Ureter (tissue), 1 donor: ENCODE measurements around the gene VAMP4. TPM values are rescaled to one million over a fixed set of nuclear protein-coding genes. Genes with fewer than 3 reads are reported as not detected.
"Not testable (repeated sequence)": the region's sequence is repeated elsewhere in the genome, so short reads cannot be mapped to it uniquely, and the experiment has no call there.

ENCODE experiments used
- DNase-seq: peaks from one replicate; pipeline ENCODE4 v3.0.0-alpha.2; 2020; ENCODE audit warnings: low spot score
- total RNA-seq: library from RNA; stranded (reverse); gene quantifications from one replicate; pipeline ENCODE4 v1.2.4, GENCODE V29; 2023
- donor health status: DM: yes; HTN: yes; CAD: no.

The VAMP4 gene
- total RNA-seq, 1 donor from 2014 or later: 16.3 TPM

DNA sequence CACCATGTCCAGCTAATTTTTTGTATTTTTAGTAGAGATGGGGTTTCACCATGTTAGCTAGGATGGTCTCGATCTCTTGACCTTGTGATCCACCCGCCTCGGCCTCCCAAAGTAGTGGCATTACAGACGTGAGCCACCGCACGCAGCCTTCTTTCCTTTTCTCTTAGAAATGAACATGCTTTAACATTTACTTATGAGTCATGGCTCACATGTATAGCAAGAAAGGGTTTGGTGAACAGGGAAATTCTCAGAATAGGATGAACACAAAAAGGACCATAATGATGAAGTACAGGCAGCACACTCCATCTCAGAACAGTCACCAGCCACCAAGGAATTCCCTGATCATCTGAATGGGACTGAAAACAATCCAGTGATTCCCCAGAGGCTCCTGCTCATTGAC lies 9.4 kb upstream of the VAMP4 start:
- no peak for DNase-seq

DNA sequence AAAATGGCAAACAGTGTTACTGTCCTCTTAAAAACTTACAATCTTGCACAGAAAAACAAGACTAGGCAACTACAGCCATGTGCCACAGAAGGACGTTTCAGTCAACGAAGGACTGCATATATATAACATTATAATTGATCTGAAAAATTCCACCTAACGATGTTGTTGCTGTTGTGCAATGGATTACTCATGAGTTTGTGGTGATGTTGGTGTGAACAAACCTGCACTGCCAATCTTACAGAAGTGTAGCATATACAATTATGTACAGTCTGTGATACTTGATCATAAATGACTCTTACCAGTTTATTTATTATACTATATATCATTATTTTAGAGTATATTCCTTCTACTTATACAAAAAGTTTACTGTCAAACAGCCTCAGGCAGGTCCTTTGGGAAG lies 6.8 kb upstream of the VAMP4 start:
- DNase-seq: no peak

DNA sequence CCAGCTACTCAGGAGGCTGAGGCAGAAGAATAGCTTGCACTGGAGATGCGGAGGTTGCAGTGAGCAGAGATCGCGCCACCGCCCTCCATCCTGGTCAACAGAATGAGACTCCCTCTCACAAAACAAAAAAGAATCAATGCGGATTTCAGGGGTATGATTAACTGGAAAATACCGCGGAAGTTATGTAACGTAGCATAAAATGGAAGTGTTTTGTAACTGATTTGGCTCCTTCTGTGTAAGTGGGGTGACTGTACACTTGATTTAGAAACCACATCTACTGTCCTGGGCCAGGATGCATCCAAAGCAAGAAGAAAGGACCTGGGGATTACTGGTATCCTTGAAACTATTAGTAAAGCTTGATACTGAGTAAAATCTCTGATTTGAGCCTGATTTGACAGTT lies 3.1 kb upstream of the VAMP4 start:
- no peak for DNase-seq

DNA sequence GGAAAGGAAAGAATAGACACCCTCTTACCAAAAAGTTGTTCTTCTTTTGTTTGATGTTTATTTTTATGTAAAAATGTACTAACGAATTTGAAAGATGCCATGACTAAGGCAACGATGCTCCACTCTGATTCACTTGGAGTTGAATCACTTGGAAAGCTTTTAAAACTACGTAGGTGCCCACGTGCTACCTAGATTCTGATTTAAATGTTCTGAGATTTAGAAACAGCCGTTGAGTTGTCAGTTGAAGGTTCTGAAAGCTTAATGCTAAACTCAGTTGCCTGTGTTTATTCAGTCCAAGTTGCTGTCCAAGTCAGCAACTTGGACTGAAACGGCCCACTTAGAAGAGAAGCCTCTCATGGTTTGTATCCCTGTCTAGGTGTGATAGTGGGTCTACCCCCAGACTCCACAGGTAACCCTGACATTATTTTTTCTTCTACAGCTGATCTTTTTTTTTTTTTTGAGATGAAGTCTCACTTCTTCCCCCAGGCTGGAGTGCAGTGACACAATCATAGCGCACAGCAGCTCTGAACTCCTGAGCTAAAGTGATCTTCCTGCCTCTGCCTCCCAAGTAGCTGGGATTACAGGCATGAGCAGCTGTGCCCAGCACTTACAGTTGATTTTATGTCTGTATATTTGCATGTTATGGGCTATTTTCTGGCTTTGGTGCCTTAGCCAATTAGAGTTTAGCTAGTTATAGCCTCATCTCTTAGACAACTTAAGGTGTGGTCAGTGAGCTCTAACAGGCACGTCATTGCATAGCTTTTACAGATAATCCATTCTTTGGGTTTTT lies 1.4 kb upstream of the VAMP4 start:
- DNase-seq: no peak

DNA sequence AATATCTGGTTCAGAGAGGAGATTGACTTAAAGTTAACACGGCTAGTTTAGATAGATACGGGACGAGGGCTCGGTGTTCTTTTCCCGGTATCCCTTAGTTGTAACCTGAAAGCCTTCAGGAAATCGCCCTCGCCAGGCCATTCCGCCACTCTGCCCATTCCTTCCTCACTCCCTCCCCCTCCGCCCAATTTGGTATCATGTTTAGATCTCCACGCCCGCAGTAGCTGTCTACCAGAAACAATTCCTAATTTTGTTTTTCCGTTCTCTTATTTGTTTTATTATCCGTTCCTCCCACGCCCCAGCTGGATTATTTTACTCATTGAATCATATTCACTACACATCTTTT lies 685 bp upstream of the VAMP4 start:
- peak; percentile 60 for DNase-seq

DNA sequence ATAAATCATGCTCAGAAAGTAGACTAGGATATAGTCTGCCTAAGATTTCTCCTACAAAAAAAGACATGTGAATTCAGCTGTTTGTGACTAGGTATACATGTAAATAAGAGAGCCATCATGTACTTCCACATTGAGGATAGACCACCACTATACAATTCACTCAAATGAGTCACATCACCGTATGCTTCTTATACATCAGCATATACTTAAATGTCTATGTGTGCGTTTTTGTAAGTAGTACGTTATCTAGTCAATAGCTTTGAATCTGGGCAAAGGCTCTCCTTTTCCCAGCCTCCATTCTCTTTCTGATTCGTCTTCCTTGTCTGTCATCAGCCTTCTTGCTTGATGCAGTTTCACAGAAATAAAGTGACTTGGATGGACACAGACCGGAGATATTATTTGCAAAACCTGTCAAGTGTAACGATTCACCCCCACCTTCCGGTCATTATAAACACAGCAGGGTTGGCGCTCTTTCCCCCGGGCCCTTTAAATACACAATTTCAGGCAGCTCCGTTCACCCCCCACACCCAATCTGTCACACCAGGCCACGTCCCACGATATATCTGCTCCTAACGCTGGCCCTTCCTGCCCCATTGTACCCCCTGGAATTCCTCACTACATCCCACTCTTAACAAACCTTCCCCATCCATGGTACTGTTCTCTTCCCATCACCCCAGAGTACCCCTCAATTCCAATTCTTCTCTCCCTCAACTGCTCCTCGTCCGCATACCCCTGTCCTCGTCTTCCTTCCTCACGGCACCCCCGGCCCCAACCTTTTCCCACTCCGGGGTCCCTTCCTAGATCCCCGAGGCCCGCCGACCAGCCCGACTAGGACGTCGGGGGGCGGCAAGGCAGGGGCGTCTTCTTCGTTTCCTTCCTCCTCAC lies 636 bp downstream of the VAMP4 start:
- peak; percentile 50 for DNase-seq

DNA sequence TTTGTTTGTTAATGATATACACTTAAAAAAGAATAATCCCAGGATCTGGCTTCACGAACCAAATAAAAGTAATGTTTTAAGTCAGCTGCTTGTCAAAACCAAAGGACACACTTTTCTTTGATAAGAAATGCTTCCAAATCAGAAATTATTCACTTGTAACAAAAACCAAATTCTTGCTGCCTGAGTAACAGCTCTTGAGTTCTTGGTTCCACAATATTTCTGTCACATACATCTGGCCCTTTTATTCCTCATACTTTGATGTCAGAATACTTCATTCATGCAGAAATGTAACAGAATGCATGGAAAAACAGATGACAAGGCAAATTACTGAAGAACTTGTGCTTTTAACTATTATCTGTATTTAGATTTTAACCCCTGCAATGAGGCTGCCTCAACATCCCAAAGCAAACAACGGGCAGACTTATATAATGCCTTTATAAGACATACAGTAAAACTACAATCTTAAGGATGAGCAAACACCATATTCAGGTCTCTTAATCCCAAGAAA lies 1.5 kb downstream of the VAMP4 start:
- no peak for DNase-seq

DNA sequence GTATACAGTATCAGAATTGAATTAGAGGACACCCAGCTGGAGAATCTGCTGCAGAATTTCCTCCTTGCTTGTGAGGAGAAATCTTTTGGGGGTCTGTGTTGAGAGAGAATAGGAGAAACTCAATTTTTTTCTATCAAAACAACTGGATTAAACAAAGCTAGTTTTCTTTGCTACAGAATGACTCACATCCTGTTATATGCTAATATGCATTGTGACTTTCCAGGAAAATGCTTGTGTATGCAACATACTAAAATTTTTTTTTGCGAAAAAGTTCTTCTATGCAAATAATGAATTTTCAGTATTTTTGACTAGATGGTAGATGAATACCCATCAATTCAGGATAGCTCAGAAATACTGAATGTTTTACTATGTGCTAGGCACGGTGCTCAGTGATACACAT lies 2.2 kb downstream of the VAMP4 start:
- DNase-seq: no peak

DNA sequence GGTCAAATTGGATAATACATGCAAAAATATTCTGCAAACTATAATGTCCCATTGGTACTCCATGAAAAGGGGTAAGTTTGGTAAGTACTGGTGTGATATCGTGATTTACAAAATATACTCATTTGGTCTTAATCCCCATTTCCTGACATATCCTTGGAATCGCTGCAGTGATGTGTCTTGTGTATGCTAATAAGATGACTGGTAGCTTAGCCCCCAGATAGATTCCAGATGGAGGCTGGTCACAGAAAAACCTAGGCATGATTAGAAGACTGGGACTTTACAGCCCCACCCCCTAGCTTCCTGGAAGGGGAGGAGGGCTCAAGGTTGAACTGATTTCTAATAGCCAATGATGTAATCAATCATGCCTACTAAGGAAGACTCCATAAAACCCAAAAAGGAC lies 3.0 kb downstream of the VAMP4 start:
- DNase-seq: no peak

DNA sequence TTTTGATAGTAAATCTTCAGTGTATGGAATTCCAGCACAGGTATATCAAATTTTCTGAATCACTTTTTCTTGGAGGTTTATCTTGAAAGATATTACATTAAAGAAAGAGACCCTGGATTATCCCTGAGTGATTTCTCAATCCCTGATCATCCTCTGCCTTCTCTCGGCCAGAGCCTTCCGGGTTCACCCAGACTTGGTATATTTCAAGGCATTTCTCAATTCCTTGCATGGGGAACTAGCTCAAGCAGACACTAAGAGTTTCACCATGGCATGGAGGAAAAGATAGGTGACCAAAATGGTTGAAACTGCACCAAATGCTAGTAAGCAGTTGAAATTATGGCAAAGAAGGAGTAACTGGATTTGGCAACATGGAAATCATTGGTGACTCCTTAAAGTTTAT lies 5.7 kb downstream of the VAMP4 start:
- no peak for DNase-seq

DNA sequence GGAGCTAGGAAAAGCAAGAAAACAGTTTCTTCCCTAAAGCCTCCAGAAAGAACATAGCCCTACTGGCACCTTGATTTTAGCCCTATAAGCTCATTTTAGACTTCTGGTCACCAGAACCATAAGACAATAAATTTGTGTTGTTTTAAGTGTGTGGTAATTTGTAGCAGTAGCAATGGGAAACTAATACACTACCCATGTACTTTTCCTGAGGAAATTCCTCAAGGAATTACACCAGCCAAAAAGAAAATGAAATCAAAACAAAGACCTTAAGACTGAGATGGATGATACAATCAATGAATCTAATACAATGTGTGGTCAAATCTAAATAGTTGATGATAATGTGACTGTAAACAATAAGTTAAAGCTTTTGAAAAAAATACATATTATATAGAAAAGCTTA lies 11.8 kb downstream of the VAMP4 start:
- DNase-seq: no peak

DNA sequence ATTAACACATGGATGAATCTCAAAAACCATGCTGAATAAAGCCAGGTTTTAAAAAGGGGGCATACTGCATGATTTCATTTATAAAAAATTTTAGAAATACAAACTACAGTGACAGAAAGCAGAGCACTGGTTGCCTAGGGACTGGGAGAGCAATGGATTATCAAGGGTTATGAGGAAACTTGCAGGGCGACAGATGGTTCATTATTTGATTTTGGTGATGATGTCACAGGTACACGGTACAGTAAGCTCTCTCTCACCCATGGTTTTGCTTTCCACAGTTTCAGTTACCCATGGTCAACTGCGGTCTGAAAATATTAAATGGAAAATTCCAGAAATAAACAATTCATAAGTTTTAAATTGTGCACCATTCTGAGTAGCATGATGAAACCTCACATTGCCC lies 14.1 kb downstream of the VAMP4 start:
- DNase-seq: no peak

DNA sequence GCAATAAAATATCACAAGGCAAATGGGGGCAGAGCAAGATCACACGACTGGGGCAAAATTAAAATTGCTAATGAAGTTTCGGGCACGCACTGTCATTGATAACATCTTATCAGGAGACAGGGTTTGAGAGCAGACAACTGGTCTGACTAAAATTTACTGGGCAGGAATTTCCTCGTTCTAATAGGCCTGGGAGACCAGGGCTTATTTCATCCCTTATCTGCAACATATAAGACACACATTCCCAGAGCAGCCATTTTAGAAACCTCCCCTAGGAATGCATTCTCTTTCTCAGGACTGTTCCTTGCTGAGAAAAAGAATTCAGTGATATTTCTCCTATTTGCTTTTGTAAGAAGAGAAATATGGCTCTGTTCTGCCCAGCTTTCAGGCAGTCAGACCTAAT lies 18.7 kb downstream of the VAMP4 start:
- DNase-seq: not testable (repeated sequence)

DNA sequence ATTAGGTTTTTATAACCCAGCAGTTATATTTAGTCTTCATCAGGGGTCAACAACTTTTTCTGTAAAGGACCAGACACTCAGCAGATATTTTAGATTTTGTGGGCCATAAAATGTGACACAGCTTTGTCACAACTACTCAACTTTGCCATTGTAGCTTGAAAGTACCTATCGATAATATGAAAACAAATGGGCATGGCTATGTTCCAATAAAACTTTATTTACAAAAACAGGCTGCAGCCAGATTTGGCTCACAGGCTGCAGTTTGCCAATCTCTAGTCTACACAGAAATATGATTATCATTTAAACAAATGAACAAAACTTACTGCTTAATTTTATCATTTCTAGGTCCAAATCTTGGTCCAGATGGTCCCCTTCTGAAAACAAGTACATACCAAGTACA lies 23.0 kb downstream of the VAMP4 start:
- no peak for DNase-seq

DNA sequence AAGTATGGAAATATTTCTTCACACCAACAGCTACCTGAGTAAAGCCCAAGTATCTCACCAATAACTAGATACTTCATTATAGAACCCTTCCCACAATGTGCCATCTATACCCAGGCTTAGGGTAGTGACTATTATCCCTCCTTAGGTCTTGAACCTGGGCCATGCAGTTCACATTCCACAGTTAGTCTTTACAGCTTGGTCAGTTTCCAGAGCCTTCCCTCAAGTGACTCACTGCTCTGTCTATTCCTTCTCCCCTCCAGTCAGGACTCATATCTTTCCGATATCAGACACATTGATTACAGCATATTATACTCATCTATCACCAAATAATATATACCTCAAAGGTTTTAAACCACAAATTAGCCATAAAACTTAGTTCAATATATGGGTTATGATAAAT lies 23.6 kb downstream of the VAMP4 start:
- no peak for DNase-seq

DNA sequence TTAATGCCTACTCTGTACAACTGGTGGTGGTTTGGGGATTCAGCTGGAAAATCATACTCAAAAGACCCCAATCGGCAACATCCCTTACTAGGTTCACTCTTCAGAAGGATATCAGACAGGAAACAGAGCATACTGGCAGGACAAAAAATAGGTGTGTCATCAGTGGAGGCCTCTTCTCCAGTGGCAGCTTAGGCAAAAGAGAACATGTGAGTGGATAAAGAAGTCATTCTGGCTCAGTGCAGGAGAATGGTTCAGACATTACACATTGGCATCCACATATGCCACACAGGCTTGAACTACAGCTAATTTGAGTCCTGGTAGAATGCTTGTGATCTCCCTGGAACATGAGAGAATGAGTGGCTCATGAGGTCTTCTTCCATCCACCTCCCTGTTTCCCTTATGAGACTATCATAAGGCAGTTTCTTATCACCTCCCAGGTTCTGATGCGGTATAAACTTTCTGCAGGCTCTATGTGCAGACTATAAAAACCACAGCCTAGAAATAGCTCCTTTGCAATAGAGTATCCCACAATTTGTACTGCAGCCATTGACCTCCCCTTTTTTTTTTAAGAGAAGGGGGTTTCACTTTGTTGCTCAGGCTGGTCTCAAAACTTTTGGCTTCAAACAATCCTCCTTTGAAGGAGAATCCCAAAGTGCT lies 24.7 kb downstream of the VAMP4 start:
- no peak for DNase-seq

DNA sequence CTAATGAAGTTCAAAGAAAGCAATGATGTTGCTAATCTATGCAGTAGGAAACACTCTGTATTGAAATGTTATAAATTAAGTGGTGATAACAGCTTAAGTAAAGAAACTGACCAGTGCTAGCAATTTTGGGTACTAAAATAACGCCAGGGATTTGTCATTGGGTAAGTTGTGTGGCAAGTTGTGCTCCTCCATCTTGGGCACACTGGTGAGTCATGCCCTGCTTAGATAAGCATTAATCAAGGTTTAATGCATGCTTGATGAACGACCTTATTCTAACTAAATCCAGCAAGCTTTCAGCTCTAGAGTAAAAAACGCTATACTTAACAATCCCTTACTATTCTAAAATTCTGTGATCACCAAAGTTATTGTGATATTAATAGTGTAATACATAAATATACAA lies 25.2 kb downstream of the VAMP4 start:
- no peak for DNase-seq

DNA sequence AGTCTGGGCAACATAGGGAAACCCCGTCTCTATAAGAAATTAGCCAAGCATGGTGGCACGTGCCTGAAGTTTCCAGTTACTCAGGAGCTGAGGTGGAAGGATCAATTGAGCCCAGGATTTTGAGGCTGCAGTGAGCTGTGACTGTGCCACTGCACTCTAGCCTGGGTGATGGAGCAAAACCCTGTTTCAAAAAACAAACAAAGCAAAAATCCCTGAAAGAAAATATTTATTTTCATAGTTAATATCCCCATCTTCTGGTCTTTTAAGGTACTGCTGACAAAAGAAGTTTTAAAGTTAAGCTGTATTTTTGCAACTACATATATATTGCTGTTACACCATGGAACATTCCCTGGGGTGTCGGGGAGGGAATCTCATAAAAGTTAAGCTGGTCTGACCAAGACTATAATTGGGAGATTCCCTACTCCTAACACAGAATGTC lies 26.0 kb downstream of the VAMP4 start:
- no peak for DNase-seq

DNA sequence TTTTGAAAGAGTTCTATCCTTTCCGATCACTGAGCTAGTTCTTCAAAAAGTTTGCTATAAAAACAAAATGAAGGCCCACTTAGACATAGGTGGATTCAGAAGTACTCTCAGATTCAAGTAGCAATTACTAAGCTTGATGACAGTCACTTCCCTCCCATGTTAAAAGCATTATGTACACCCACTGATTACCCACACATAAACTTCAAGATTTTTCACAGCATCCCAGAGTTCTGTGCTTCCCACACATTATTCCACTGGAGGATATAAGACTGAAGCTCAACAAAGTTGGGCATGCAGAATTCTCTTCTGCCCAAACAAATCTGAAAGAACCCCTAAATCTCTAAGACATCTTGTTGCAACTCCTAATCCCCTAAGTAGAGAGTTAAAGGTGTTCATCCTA lies 29.5 kb downstream of the VAMP4 start:
- no peak for DNase-seq

DNA sequence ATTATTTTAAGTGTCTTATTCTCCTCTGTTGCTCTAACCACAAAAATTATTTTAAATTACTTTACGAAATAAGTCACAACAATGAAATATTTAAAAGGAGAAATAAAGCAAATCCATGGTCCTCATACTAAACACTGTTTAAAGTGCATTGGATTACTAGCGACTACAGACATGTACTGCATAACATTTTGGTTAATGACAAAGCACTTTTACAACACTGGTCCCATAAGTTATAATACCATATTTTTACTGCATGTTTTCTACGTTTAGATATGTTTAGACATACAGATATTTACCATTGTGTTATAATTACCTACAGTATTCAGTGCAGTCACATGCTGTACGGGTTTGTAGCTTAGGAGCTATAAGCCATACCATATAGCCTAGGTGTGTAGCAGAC lies 30.2 kb downstream of the VAMP4 start:
- no peak for DNase-seq

DNA sequence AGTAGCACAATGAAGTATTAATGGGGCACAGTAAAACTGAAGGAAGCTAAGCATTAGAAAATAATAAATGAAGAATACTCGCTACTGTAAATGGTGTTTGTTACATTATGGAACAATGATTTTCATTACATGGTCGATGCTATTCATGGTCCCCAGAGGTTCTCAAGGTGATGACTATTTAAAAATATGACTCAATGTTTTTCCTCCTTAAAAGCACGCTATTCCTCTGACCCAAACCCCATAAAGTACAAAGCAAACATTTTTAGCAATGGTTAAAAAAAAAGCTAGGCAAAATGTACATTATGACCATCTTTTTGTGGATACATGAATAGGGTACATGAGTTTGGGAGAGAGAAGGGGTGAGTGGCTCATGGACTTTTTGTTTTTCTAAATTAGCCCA lies 34.3 kb downstream of the VAMP4 start:
- DNase-seq: no peak

DNA sequence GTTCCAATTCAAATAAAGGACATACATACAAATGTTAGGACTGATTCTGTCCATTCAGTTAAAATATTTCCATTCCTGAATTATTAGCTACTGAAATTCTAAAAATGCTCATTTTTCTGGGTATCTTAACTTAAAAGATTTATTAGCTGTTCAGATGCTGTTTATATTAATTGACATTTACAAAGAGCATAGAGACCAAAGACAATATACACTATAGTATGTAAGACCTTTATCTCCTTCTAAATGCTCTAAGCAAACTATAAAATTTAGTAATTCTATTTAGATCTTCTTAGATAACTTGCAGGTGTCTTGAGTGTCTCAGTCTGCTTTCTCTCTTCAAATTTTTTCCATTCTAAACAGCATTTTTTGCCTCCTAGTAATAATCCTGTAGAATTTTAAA lies 39.3 kb downstream of the VAMP4 start:
- DNase-seq: no peak

DNA sequence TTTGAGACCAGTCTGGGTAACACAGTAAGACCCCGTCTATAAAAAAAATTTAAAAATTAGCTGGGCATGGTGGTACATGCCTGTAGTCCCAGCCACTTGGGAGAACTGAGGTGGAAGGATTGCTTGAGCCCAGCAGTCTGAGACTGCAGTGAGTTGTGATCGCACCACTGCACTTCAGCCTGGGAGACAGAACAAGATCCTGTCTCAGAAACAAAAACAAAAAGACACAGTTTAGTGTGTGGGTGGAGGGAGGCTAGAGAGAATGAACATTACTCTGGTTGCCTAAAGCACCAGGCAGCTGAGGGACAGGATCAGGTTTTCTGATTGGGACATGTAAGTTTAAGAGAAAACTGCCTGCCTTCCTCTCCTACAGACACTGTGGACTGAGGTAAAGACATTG lies 42.3 kb downstream of the VAMP4 start:
- no peak for DNase-seq
